Dermis blood vessel endothelial cell (primary cell): Measurements from ENCODE around the gene OGT. TPM values are rescaled to one million over a fixed set of nuclear protein-coding genes. Genes with fewer than 3 reads are reported as not detected.
A peak's percentile ranks its signal among the peaks of the same experiment; 100 is the strongest.
"Not testable (repeated sequence)": the region's sequence is repeated elsewhere in the genome, so short reads cannot be mapped to it uniquely, and the experiment has no call there.

Experiments
- DNase-seq: peaks from one replicate; pipeline ENCODE4 v3.0.0; 2010
- total RNA-seq: library from RNA; depleted of rRNA; stranded (reverse); fragments of >200 nt; gene quantifications from 2 replicates; pipeline ENCODE4 v1.2.3, GENCODE V29; 2014

OGT gene
- total RNA-seq, 1 donor from 2014 or later, result 149 TPM

GRCh38 chrX:71593210-71593609 lies 60.3 kb downstream of the OGT start:
- not testable (repeated sequence) for DNase-seq

- no peak for DNase-seq
These were observed 67.1 kb downstream of the OGT start for GRCh38 chrX:71599965-71600364.

- DNase-seq, result no peak
These were observed 70.7 kb downstream of the OGT start for GRCh38 chrX:71603618-71604017.

- DNase-seq, result no peak
These were observed 71.2 kb downstream of the OGT start for GRCh38 chrX:71604141-71604540.

GRCh38 chrX:71604796-71605568 lies 72.1 kb downstream of the OGT start:
- DNase-seq, result peak; percentile 52

- DNase-seq, result peak; percentile 46
These were observed 73.8 kb downstream of the OGT start for GRCh38 chrX:71606536-71607216.

- no peak for DNase-seq
These were observed 74.6 kb downstream of the OGT start for GRCh38 chrX:71607488-71607887.

- DNase-seq, result no peak
These were observed 76.3 kb downstream of the OGT start for GRCh38 chrX:71609095-71609750.

- not testable (repeated sequence) for DNase-seq
These were observed 78.8 kb downstream of the OGT start for GRCh38 chrX:71611736-71612135.

- peak; percentile 91 for DNase-seq
These were observed 79.4 kb downstream of the OGT start for GRCh38 chrX:71612256-71612655.

GRCh38 chrX:71615056-71615455 lies 82.2 kb downstream of the OGT start:
- no peak for DNase-seq

- no peak for DNase-seq
These were observed 83.0 kb downstream of the OGT start for GRCh38 chrX:71615954-71616353.

GRCh38 chrX:71616672-71617529 lies 84.0 kb downstream of the OGT start:
- DNase-seq, result no peak

- DNase-seq, result no peak
These were observed 84.8 kb downstream of the OGT start for GRCh38 chrX:71617742-71618141.

- no peak for DNase-seq
These were observed 85.4 kb downstream of the OGT start, which contains the start of gene CXCR3 for GRCh38 chrX:71618303-71618721. Gene CXCR3 (minus strand): TSS chrX:71618511. CDS start chrX:71618449, 62 bp downstream.

- no peak for DNase-seq
These were observed 85.9 kb downstream of the OGT start for GRCh38 chrX:71618787-71619186.

GRCh38 chrX:71619193-71619592 lies 86.3 kb downstream of the OGT start:
- DNase-seq, result no peak

- no peak for DNase-seq
These were observed 87.1 kb downstream of the OGT start for GRCh38 chrX:71619986-71620385.

GRCh38 chrX:71621603-71622002 lies 88.7 kb downstream of the OGT start:
- DNase-seq, result no peak

GRCh38 chrX:71622032-71622575 lies 89.2 kb downstream of the OGT start:
- DNase-seq, result no peak

- peak; percentile 75 for DNase-seq
These were observed 89.9 kb downstream of the OGT start for GRCh38 chrX:71622576-71623450.
